Activated CD8-positive, alpha-beta T cell treated with anti-CD3 and anti-CD28 coated beads for 36 hours (primary cell): Measurements from ENCODE around the gene SOX8. TPM values are rescaled to one million over a fixed set of nuclear protein-coding genes. Genes with fewer than 3 reads are reported as not detected.

Experiments
- ATAC-seq: fragments of 200-7000 bp; cut with Tn5 transposase; one replicate; pipeline ENCODE4 v1.10.0; 2021; ENCODE audit warnings: mild to moderate bottlenecking, moderate library complexity
- CTCF ChIA-PET: fragments of 350-600 bp; sonication (Branson Sonifier 250); formaldehyde crosslinking; loops from one replicate; lab custom pipeline; 2021; ENCODE audit warnings: antibody characterized with exemption; lab: Charles Lee
- POLR2A ChIA-PET: fragments of 350-600 bp; sonication (Branson Sonifier 250); formaldehyde crosslinking; loops from one replicate; lab custom pipeline; 2021; ENCODE audit warnings: antibody characterized with exemption; lab: Charles Lee
- DNase-seq: peaks from one replicate; pipeline ENCODE4 v3.0.0-alpha.2; 2020
- H3K27ac Mint-ChIP-seq: one replicate; pipeline ENCODE4 v1.8.0; 2021; ENCODE audit warnings: mild to moderate bottlenecking, mixed read lengths
- H3K27me3 Mint-ChIP-seq: one replicate; pipeline ENCODE4 v1.8.0; 2021; ENCODE audit warnings: mixed read lengths
- H3K36me3 Mint-ChIP-seq: one replicate; pipeline ENCODE4 v1.8.0; 2021; ENCODE audit warnings: low read depth, mixed read lengths
- H3K4me1 Mint-ChIP-seq: one replicate; pipeline ENCODE4 v1.8.0; 2021; ENCODE audit warnings: low read depth, mixed read lengths
- H3K4me3 Mint-ChIP-seq: one replicate; pipeline ENCODE4 v1.8.0; 2021; ENCODE audit warnings: mild to moderate bottlenecking, moderate library complexity, mixed read lengths
- H3K9me3 Mint-ChIP-seq: one replicate; pipeline ENCODE4 v1.8.0; 2021; ENCODE audit warnings: mixed read lengths
- CTCF ChIP-seq: fragments of 200-600 bp; IDR thresholded peaks from one replicate; pipeline ENCODE4 v1.8.0; 2022; ENCODE audit warnings: antibody characterized with exemption, mild to moderate bottlenecking
- intact Hi-C: fragments of 100-400 bp; cut with micrococcal nuclease; formaldehyde crosslinking; loops from one replicate; pipeline ENCODE4 v1.10.0; 2022
- total RNA-seq, 2 experiments: library from RNA; stranded (reverse); gene quantifications; one replicate each; pipeline ENCODE4 v1.2.3, GENCODE V29; 2021

The SOX8 gene
- total RNA-seq, 2 experiments from 2014 or later = 1.6 to 2.1 TPM

GRCh38 chr16:976389-976931 lies 5.1 kb upstream of the SOX8 start:
- ChIA-PET POLR2A (interaction anchor here (0.9 to 1.7 kb wide), 3 partner anchors 13 to 340 kb away, joined by 3 to 4 read pairs (median 3); no protein-coding TSS in a partner anchor), CTCF (interaction anchor here (1.1 kb wide), 1 partner anchor 127 kb away, joined by 3 read pairs; no protein-coding TSS in a partner anchor)
- no peak for TF ChIP-seq CTCF
- DNase-seq = peak; percentile 66
- no peak overlapping the region for H3K4me3 Mint-ChIP-seq
- intact Hi-C loops = no loop called here
- peaks cover 1% of the 10 kb centered on the region for H3K27me3 Mint-ChIP-seq
- no peaks in the 10 kb centered on the region for H3K36me3 Mint-ChIP-seq
- H3K9me3 Mint-ChIP-seq = no peaks in the 10 kb centered on the region
- H3K27ac Mint-ChIP-seq = no peak overlapping the region
- peaks cover 10% of the 10 kb centered on the region for H3K4me1 Mint-ChIP-seq
- ATAC-seq = peak; percentile 62

- peaks cover 1% of the 10 kb centered on the region for H3K27me3 Mint-ChIP-seq
- H3K9me3 Mint-ChIP-seq = no peaks in the 10 kb centered on the region
- no peaks in the 10 kb centered on the region for H3K36me3 Mint-ChIP-seq
- no peak overlapping the region for H3K27ac Mint-ChIP-seq
- ATAC-seq (no peak), DNase-seq (no peak)
- no peak overlapping the region for H3K4me3 Mint-ChIP-seq
- ChIA-PET POLR2A (interaction anchor here (0.9 to 1.7 kb wide), 3 partner anchors 13 to 340 kb away, joined by 3 to 4 read pairs (median 3); no protein-coding TSS in a partner anchor), CTCF (interaction anchor here (1.1 kb wide), 1 partner anchor 126 kb away, joined by 3 read pairs; no protein-coding TSS in a partner anchor)
- H3K4me1 Mint-ChIP-seq = peaks cover 10% of the 10 kb centered on the region
- intact Hi-C loops = no loop called here
- TF ChIP-seq CTCF = no peak
These were observed 4.4 kb upstream of the SOX8 start for GRCh38 chr16:977081-977701.

GRCh38 chr16:977896-978295 lies 3.7 kb upstream of the SOX8 start:
- Mint-ChIP-seq H3K27ac (no peak overlapping the region), H3K9me3 (no peaks in the 10 kb centered on the region), H3K4me3 (no peak overlapping the region), H3K27me3 (peaks cover 5% of the 10 kb centered on the region), H3K4me1 (peaks cover 10% of the 10 kb centered on the region), H3K36me3 (no peaks in the 10 kb centered on the region)
- ChIA-PET POLR2A (no interaction called here), CTCF (no interaction called here)
- TF ChIP-seq CTCF = no peak
- ATAC-seq (no peak), DNase-seq (no peak)
- intact Hi-C loops = no loop called here

GRCh38 chr16:978403-978802 lies 3.2 kb upstream of the SOX8 start:
- Mint-ChIP-seq H3K27me3 (peaks cover 5% of the 10 kb centered on the region), H3K27ac (no peak overlapping the region), H3K36me3 (no peaks in the 10 kb centered on the region), H3K9me3 (no peaks in the 10 kb centered on the region), H3K4me3 (no peak overlapping the region), H3K4me1 (peaks cover 10% of the 10 kb centered on the region)
- TF ChIP-seq CTCF = no peak
- intact Hi-C loops = no loop called here
- ChIA-PET CTCF (no interaction called here), POLR2A (interaction anchor here (0.6 to 4.7 kb wide), 2 partner anchors 7 to 11 kb away, joined by 3 to 30 read pairs; partner anchors contain the start of gene LMF1)
- no peak for DNase-seq
- no peak for ATAC-seq

- Mint-ChIP-seq H3K27ac (no peak overlapping the region), H3K4me3 (peak overlapping the region; percentile 7), H3K4me1 (peaks cover 10% of the 10 kb centered on the region), H3K27me3 (peaks cover 5% of the 10 kb centered on the region), H3K9me3 (no peaks in the 10 kb centered on the region), H3K36me3 (no peaks in the 10 kb centered on the region)
- ChIA-PET CTCF (no interaction called here), POLR2A (interaction anchor here (4.7 kb wide), 1 partner anchor 8 kb away, joined by 30 read pairs; the partner anchor contains the start of gene LMF1)
- intact Hi-C loops = no loop called here
- TF ChIP-seq CTCF = no peak
- no peak for DNase-seq
- no peak for ATAC-seq
These were observed 2.4 kb upstream of the SOX8 start for GRCh38 chr16:979147-979546.
